ENCODE results near the gene CHMP1B.
"Not testable (repeated sequence)": the region's sequence is repeated elsewhere in the genome, so short reads cannot be mapped to it uniquely, and the experiment has no call there.

CHMP1B gene

DNA sequence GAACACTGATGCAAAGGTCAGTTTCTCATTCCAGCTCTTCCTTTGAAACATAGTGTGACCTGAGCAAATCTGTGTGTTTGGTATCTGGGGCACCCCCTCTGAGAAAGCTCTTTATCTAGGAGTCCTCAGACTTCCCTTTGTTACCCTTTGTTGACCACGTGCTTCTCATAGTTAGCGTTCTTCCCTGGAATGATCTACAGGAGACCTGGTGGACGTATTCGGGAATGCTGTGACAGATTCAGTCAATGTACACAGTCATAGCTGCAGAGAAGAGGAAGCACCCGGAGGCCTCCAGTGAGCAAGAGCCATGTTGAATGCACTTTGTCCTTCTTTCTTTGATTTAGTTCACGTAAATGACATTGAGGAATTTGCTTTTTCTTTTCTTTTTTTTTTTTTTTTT lies 10.7 kb upstream of the CHMP1B start:
- DNase-seq: no peak

- DNase-seq: no peak
Measured at GRCh38 chr18:11842562-11842961, 8.7 kb upstream of the CHMP1B start.

DNA sequence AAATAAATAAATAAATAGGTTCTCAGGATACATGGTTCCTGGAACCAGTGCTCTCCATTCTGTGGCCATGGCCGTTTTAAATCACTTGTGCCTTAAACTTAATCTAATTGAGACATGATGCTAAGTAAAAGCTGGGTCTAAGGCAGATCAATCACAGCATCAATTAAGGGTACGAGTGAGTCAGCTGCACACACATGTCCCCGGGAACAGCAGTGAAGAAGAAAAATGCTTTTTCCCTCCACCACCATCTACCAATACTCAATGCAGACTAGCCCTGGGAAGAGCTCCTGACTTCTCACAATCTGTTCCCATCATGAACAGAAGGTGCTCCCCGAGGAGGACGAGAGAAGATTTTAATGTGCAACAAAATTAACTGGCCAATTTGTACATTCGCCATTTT lies 6.8 kb upstream of the CHMP1B start:
- DNase-seq: no peak

GRCh38 chr18:11845654-11846053 lies 5.6 kb upstream of the CHMP1B start:
- DNase-seq: no peak

DNA sequence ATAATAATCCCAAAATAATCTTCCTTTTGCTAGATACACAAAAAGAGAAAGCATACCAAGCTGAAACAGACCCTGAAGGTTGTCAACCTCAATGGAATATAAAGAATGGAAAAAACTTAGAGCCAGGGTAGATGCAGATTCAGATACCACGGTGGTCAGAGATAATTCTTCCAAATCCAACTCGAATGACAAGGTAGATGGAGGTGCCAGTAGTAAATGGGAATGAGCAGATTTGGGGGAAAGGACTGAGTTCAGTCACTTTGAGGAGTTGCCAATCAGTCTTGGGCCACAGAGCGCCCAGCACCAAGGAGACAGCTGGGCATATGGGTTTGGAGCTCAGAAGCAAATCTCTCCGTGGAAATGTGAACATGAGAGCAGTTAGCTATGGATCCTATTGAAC lies 3.4 kb upstream of the CHMP1B start:
- no peak for DNase-seq

- no peak for DNase-seq
Measured at GRCh38 chr18:11849279-11849678, 1.9 kb upstream of the CHMP1B start.

GRCh38 chr18:11849841-11850634 lies 1.2 kb upstream of the CHMP1B start:
- peak; percentile 69 for DNase-seq

DNA sequence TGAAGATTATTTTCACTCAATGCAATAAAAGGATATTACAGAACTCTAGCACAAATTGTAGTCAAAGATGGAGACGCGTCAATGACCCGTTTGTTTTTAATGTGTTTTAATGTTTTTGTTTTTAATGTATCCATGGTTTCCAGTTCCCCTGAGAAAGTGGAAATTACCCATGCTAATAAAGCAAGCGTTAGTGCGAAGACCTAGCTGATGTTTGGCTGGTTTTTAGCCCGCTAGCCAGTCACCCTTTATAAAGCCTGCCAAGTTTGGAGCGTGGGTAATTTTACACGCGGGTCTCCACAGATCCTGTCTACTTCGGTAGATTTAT lies 430 bp upstream of the CHMP1B start:
- DNase-seq: no peak

GRCh38 chr18:11851806-11852337 lies 659 bp downstream of the CHMP1B start:
- DNase-seq: peak; percentile 28

- not testable (repeated sequence) for DNase-seq
Measured at GRCh38 chr18:11854554-11854953, 3.3 kb downstream of the CHMP1B start.

DNA sequence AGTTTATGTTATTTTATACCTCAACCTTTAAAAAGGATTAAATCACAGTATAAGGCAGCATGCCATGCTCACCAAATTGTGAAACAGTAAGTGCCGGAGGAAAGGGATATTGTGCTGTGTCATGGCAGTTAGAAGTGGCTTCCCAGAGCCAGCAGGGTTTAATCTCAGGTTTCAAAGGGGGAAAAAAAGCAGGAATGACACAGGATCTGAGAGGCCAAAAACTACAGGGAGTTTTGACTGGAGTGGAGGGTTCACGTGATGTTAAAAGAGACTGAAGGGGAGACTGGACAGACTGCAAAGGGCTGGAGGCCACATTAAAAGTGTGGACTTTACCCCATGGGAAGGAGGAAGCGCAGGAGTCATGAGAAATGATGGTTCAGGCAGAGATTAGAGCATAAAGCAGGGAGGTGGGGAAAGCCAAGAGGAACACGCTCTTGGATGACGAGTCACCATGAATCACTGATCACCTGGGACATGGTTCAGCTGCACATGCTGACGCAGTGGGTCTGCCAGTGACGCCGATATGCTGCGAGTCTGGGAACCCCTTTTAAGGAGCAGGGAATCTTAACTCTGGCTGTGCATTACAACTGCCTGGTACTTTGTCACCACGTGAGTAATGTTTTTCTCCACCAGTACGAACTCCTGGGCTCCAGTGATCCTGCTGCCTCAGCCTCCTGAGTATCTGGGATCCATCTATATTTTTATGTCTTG lies 6.1 kb downstream of the CHMP1B start:
- DNase-seq: no peak

- no peak for DNase-seq
Measured at GRCh38 chr18:11859282-11859830, 8.1 kb downstream of the CHMP1B start.

GRCh38 chr18:11859903-11860407 lies 8.7 kb downstream of the CHMP1B start:
- DNase-seq: no peak

DNA sequence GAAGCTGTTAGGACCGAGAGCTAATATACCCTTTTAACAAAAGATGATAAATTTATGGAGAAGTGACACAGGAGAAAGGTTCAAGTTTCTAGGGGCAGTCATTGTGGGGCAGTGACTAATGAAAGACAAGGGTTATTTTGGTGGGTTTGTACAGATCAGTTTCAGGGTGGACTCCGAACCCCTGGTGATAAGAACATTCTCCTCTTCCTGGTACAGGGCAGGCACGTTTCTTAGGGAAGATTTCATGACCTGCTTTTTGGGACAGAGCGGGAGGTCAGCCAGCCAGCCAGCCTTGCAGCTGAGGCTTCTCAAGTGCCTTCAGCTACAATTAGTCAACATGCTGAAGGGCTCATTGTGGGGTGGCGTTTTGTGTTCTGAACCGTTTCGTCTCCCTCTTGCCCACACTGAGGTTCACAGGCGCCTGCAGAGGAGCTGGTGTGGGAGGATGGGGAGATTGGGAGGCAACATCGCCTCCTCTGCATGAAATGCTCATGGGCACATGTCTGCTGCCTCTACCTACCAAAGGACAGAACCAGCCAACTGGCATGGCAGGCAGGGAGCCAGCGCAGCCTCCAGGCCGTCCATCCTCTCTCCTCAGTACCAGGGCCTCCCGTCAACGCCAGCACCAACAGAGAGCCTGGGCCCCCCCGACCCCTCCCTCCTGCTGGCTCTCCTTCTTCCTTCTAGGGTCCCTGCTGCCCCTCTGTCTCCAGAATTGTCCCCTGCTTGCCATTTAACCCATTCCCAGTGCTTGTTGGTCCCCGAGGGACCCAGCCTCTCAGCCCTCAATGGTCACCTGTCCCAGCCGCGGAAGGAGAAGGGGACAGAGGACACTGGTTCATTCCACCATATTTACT lies 9.6 kb downstream of the CHMP1B start:
- DNase-seq: no peak

DNA sequence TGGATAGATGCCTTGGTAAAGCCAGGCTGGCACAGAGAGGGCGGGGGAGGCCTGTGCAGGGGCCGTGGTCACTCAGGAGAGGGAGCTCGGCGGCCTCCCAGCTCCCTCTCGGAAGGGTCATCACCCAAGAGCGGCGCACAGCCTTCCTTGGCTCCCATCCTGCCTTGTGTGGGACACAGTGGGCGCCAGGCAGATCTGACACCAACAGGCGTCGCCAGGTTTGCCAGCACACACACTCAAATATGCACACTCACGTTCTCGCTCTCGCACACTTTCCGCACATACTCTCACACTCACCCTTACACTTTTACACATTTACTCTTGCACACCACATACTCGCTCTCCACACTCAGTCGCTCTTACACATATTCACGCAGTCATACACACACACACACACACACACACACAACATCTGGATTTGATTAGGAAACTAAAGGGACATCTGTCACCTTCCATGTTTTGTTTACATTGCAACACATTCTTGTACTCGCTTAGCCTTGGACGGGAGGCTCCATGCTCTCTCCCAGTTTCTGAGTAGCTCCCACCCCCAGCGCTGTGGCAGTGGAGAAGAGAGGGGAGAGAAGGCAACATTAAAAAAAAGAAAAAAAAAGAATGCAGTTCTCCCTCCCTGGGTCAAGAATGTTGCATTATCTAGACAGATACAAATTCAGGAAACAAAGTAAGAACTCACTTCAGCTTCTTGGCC lies 10.5 kb downstream of the CHMP1B start:
- DNase-seq: no peak

- DNase-seq: no peak
Measured at GRCh38 chr18:11862468-11863137, 11.4 kb downstream of the CHMP1B start.

GRCh38 chr18:11864471-11864870 lies 13.3 kb downstream of the CHMP1B start:
- DNase-seq: no peak

- no peak for DNase-seq
Measured at GRCh38 chr18:11865071-11865470, 13.9 kb downstream of the CHMP1B start.

- no peak for DNase-seq
Measured at GRCh38 chr18:11866329-11866728, 15.1 kb downstream of the CHMP1B start.

DNA sequence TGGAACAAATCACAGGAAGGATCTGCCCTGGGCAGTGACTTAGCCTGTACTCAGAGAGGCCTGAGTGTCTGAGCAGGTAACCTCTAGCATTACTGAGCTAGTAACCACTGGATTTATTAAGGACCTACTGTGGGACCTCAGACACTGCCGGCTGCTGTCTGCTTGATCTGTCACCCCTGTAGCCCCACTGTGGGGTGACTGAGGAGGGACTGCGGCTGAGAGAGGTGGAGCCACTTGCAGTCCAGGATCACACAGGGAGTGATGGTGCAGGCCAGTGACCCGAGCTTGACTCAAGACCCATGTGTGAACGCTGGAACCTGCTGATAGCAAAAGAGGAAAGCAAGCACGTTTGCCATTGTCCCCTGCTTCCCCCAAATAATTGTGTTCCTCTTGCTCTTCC lies 15.6 kb downstream of the CHMP1B start:
- no peak for DNase-seq

GRCh38 chr18:11868230-11868629 lies 17.0 kb downstream of the CHMP1B start:
- DNase-seq: no peak

- no peak for DNase-seq
Measured at GRCh38 chr18:11871501-11871900, 20.3 kb downstream of the CHMP1B start.
